GM12864 (cell line): ENCODE data around the gene KCTD7.

Source experiments
- DNase-seq: peaks from one replicate; pipeline ENCODE4 v3.0.0-alpha.2; 2011; ENCODE audit warnings: low read depth
- H3K4me3 ChIP-seq: 2 replicates; pipeline ENCODE4 v1.5.1; 2011; ENCODE audit warnings: mild to moderate bottlenecking, low read depth, low read length, control low read depth
- TF ChIP-seq, protein P1 (sequence below): IDR thresholded peaks from 2 replicates; pipeline ENCODE4 v1.5.1; 2011; ENCODE audit warnings: low read depth, mild to moderate bottlenecking, moderate library complexity, low read length, control low read depth, inconsistent platforms; ENCODE audit errors: missing control alignments

KCTD7 gene

DNA sequence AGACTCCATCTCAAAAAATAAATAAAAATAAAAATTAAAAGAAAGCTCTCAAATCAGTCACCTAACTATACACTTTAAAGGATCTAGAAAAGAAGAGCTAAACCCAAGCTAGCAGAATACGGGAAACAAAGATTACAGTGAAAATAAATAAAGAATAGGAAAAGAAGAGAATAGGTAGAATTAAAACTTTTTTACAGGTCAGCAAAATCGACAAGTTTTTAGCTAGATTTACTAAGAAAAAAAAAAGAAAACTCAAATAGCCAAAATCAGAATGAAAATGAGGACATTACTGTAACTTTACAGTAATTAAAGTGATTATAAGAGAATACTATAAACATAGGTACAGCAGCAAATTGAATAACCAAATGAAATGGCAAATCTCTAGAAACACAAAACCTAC, 60.4 kb downstream of the KCTD7 start:
- no peak for DNase-seq
- no peak overlapping the region for H3K4me3 ChIP-seq
- TF ChIP-seq, protein P1, sequence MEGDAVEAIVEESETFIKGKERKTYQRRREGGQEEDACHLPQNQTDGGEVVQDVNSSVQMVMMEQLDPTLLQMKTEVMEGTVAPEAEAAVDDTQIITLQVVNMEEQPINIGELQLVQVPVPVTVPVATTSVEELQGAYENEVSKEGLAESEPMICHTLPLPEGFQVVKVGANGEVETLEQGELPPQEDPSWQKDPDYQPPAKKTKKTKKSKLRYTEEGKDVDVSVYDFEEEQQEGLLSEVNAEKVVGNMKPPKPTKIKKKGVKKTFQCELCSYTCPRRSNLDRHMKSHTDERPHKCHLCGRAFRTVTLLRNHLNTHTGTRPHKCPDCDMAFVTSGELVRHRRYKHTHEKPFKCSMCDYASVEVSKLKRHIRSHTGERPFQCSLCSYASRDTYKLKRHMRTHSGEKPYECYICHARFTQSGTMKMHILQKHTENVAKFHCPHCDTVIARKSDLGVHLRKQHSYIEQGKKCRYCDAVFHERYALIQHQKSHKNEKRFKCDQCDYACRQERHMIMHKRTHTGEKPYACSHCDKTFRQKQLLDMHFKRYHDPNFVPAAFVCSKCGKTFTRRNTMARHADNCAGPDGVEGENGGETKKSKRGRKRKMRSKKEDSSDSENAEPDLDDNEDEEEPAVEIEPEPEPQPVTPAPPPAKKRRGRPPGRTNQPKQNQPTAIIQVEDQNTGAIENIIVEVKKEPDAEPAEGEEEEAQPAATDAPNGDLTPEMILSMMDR = no peak

GRCh38 chr7:66693331-66693730, 64.7 kb downstream of the KCTD7 start:
- TF ChIP-seq, protein P1 = no peak
- no peak for DNase-seq
- no peak overlapping the region for H3K4me3 ChIP-seq
